GM18526 (cell line): Measurements from ENCODE around the gene TTC28.

Experiments used
- POLR2A ChIP-seq: IDR thresholded peaks from 3 replicates; pipeline ENCODE4 v1.6.1; 2011; ENCODE audit not compliant: insufficient read length; ENCODE audit errors: extremely low read depth

The TTC28 gene

DNA sequence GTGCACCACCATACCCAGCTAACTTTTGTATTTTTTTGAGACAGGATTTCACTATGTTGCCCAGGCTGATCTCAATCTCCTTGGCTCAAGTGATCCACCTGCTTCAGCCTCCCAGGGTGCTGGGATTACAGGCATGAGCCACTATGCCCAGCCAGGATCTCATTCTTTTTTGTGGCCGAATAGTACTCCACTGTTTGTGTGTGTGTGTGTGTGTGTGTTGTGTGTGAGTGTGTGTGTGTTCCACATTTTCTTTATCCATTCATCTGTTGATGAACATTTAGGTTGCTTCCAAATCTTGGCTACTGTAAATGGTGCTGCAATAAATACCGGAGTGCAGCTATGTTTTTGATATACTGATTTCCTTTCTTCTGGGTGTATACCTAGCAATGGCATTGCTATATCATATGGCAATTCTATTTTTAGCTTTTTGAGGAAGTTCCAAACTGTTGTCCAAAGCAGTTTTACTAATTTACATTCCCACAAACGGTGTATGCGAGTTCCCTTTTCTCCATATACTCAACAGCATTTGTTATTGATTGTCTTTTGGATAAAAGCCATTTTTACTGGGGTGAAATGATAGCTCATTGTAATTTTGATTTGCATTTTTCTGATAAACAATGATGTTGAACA lies 105.4 kb downstream of the TTC28 start:
- TF ChIP-seq POLR2A, result no peak

GRCh38 chr22:28570696-28571373 lies 108.8 kb downstream of the TTC28 start:
- TF ChIP-seq POLR2A, result no peak

GRCh38 chr22:28568099-28568498 lies 111.5 kb downstream of the TTC28 start:
- no peak for TF ChIP-seq POLR2A

DNA sequence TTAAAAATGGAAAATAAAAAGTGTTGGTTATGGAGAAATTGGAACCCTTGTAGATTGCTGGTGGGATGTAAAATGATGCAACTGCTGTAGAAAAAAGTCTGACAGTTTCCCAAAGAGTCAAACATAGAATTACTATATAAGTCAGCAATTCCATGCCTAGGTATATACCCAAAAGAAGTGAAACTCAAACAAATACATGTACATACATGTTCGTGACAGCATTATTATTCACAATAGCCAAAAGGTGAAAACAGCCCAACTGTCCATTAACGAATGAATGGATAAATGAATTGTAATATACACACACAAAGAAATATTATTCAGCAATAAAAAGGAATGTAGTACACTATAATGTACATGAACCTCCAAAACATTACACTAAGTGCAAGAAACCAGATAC lies 116.0 kb downstream of the TTC28 start:
- TF ChIP-seq POLR2A, result no peak

GRCh38 chr22:28562324-28562723 lies 117.3 kb downstream of the TTC28 start:
- no peak for TF ChIP-seq POLR2A

GRCh38 chr22:28560046-28560742 lies 119.4 kb downstream of the TTC28 start:
- no peak for TF ChIP-seq POLR2A

GRCh38 chr22:28557184-28557583 lies 122.5 kb downstream of the TTC28 start:
- no peak for TF ChIP-seq POLR2A

DNA sequence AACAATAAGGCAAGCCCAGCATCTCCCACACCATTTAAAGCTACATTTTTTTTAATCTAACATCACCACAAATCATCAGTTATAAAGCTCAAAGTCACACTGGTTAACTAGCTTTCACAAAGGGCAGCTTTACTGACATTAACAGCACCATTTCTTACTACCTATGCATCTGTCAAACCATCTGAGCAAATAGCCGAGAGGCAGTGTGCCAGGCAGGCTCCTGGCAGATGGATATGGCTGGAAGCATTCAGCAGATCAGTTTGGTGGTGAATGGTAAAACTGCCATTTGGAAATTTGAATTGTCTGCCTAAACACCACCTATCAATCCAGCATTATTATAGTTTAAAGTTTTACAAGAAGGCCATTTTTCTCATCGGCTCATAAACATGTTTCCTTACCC lies 131.2 kb downstream of the TTC28 start:
- no peak for TF ChIP-seq POLR2A

DNA sequence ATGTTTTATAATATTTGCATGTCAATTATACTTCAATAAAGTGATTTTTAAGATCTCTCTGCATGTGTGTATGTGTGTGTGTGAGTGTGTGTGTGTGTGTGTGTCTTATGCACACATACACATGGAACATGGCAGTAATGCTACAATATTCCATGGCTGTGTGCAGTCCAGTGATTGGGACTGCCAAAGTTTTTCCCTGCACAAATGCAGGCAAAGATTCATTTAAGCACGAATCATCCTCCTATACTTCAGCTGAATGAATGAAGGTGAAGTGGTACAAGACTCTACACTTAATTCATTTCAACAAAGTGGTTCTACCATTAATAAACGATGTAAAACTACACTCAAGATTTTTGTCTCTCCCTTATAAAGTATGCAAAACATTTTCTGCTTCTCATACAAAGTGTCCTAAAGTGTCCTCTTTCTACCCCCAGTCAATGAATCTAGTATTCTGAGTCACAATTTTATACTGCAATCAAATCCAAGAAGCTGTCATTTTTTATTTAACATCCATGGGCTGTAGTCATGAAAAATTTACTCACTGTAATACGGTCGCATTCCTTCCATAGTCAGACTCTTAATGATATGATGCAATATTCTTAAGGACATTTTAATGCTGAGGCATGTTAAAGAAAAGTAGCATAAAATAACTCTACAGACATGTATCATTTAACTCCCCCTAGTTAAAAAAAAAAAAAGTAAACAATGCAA lies 132.4 kb downstream of the TTC28 start:
- TF ChIP-seq POLR2A, result no peak

GRCh38 chr22:28544431-28544868 lies 135.2 kb downstream of the TTC28 start:
- TF ChIP-seq POLR2A, result no peak

DNA sequence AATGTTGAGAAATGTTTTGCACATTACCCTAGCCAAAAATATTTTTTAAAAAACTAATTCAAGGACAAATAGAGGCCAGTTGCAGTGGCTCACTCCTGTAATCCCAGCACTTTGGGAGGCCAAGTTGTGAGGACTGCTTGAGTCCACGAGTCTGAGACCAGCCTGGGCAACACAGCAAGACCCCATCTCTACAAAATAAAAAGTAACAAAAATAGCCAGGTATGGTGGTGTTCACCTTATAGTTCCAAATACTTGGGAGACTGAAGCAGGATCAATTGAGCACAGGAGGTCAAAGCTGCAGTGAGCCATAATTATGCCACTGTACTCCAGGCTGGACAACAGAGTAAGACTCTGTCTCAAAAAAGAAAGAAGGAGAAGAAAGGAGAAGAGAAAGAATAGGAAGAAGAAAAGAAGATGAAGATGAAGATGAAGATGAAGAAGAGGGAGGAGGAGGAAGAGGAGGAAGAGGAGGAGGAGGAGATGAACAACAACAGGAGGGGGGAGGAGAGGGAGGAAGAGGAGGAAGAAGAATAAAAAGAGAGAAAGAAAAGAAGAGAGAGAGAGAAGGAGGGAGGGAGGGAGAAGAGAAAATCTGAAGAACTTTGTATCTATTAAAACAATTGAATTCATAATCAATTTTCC lies 136.5 kb downstream of the TTC28 start:
- no peak for TF ChIP-seq POLR2A

DNA sequence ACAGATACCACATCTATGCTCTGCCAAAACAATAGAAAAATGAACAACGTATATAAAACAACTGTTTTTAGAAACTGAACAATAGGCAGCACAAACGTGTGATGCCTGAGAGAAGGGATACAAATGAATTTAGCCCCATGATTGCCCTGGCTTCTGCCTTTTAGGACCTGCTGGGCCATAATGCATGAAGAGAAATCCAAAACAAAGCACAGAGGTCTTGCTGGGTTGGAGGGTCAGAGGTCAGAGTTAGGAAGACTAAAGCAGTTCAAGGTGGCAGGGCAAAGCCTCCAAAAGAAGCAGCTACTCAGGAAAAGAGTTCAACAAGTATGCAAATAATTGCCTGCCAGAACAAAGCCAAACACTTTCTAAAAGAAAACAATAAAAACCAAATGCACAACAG lies 138.5 kb downstream of the TTC28 start:
- TF ChIP-seq POLR2A, result no peak

GRCh38 chr22:28538922-28539321 lies 140.7 kb downstream of the TTC28 start:
- no peak for TF ChIP-seq POLR2A

- no peak for TF ChIP-seq POLR2A
Observed at GRCh38 chr22:28521451-28521850, 158.2 kb downstream of the TTC28 start.

GRCh38 chr22:28514321-28514821 lies 165.3 kb downstream of the TTC28 start:
- no peak for TF ChIP-seq POLR2A
